Left colon (tissue), 2 donors: ENCODE measurements around the gene VIL1. TPM values are rescaled to one million over a fixed set of nuclear protein-coding genes. Genes with fewer than 3 reads are reported as not detected.
A peak's percentile ranks its signal among the peaks of the same experiment; 100 is the strongest.

ENCODE experiments used
- ATAC-seq: fragments of 200-7000 bp; cut with Tn5 transposase; one replicate; pipeline ENCODE4 v1.9.1; 2020; ENCODE audit warnings: mild to moderate bottlenecking, moderate library complexity
- DNase-seq, 2 donors: peaks; one replicate each; pipeline ENCODE4 v3.0.0-alpha.2; 2020
- intact Hi-C, 2 donors: fragments of 100-400 bp; cut with DNase I in 1 of 2; cut with micrococcal nuclease in 1 of 2; formaldehyde crosslinking; loops; one replicate each; pipeline versions ENCODE4 v1.11.2 to v1.14.0; 2022; cut with DNase I, micrococcal nuclease
- total RNA-seq, 2 donors: library from RNA; stranded (reverse); fragmentation: NEBNext Ultra II Directional; extraction: Animal tissue kit (Norgen Biotek cat#: 25700); gene quantifications; one replicate each; pipeline ENCODE4 v1.2.1, GENCODE V29; 2021
- donor health status: DM: no; HTN: no; CAD: no.
- donor health status: DM: yes; HTN: yes; CAD: no.

Gene VIL1
- total RNA-seq, 2 donors from 2014 or later, result 441 to 488 TPM

DNA sequence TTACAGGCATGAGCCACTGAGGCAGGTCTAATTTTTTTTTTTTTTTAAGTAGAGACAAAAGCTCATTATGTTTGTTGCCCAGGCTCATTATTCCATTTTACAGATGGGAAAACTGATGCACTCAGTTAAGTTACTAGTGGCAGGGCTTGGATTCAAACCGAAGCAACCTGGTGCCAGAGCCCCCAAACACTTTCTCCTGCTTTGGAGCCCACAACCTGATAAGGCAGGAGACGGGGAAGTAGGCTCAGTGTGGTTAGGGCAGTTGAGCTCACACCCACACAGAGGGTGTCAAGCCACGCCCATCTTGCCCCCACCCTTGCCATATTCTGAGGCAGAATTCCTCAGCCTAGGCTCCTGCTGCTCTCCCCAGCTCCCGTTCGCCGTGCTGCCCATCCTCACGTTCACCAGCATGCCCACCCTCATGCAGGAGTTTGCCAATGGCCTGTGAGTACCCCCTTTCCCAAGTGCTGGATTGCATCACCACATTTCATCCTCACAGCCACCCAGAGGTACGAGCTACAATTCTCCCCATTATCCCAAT is 25.1 kb upstream of the VIL1 start:
- no peak for ATAC-seq
- peak in 1 of 2 donors; percentile 68 for DNase-seq
- intact Hi-C loops, result no loop called here

DNA sequence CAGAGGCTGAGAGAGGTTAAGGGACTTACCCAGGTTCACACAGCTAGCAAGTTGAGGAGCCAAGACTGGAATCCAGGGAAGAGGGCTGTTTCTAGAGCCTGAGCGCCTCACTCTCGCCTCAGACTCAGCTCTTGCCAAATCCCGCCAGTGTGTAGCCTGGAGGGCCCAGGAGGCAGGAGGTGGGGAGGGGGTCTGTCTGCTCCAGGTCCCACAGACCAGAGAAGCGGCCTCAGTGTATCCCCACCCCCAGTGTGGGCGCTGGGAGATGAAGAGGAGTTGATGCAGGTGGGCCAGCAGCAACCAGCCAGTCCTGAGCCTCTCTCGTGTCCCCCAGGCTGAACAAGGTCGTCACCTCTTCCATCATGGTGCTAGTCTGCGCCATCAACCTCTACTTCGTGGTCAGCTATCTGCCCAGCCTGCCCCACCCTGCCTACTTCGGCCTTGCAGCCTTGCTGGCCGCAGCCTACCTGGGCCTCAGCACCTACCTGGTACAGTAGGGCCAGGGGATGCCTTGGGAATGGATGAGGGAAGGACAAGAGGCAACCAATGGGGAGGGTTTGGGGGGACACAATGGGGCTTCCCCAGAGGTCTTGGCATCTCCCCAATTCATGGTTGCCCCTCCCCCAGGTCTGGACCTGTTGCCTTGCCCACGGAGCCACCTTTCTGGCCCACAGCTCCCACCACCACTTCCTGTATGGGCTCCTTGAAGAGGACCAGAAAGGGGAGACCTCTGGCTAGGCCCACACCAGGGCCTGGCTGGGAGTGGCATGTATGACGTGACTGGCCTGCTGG is 24.4 kb upstream of the VIL1 start:
- intact Hi-C loops, result loop anchor here in 1 of 2 donors (5.0 kb wide), 1 partner anchor 92 kb away; no protein-coding TSS in a partner anchor
- ATAC-seq (no peak), DNase-seq (peak; percentile 32 to 49)

DNA sequence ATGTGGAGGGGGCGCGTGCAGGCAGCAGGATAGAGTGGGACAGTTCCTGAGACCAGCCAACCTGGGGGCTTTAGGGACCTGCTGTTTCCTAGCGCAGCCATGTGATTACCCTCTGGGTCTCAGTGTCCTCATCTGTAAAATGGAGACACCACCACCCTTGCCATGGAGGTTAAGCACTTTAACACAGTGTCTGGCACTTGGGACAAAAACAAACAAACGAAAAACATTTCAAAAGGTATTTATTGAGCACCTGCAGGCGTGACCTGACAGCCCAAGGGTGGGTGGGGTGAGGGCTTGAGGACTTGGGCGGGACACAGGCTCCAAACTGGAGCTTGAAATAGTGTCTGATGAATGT is 23.9 kb upstream of the VIL1 start:
- DNase-seq, result no peak
- intact Hi-C loops, result loop anchor here in 1 of 2 donors (5.0 kb wide), 1 partner anchor 93 kb away; no protein-coding TSS in a partner anchor
- no peak for ATAC-seq

DNA sequence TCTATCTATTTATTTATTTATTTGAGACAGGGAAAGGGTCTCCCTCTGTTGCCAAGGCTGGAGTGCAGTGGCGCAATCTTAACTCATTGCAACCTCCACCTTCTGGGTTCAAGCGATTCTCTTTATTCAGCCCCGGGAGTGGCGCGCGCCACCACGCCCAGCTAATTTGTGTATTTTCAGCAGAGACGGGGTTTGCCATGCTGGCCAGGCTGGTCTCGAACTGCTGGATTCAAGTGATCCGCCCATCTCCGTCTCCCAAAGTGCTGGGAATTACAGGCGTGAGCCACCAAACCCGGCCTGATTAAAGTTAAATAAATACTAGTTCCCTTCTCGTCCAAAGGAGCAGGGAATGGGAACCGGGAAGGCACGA is 23.5 kb upstream of the VIL1 start:
- peak; percentile 61 to 68 for DNase-seq
- no peak for ATAC-seq
- intact Hi-C loops, result loop anchor here in 1 of 2 donors (5.0 kb wide), 1 partner anchor 93 kb away; no protein-coding TSS in a partner anchor

GRCh38 chr2:218395826-218396687 is 22.9 kb upstream of the VIL1 start:
- DNase-seq (peak; percentile 93 to 95), ATAC-seq (peak; percentile 55)
- intact Hi-C loops, result loop anchor here in 1 of 2 donors (5.0 kb wide), 1 partner anchor 94 kb away; no protein-coding TSS in a partner anchor

DNA sequence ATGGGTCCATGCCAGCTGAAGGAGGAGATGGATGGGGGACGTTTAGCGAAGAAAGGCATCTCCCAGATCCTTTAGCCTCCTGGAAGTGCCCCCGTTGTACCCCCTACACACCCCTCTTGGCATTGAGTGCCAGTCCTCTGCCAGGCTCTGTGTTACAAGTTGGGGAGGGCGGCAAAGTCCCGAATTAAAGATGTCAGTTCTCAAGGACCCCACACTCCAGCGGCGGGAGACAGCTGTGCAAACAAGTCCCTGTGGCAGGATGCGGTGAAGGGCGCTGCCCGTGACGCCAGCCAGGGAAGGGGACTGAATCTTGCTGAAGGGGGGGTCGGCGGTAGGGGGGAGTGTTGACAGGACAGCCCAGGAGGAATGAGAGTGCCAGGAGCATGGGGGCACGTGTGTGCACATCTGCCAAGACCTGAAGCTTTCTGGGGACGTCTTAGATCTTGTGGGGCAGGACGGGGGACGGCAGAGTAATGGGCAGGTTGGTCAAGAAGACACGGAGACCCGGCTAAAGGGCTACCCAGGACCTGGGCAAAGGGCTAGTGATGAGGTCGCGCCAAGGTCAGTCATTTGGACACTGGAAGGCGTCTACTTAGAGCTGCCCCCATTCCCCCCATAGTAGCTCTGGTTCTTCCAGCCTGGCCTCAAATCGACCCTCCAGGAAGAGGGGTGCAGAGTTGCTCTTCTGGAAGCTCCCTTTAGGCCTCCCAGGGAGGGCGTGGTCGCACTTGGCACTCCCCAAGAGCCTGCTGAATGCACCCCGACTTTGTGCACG is 22.0 kb upstream of the VIL1 start:
- intact Hi-C loops, result loop anchor here in 1 of 2 donors (5.0 kb wide), 1 partner anchor 95 kb away; no protein-coding TSS in a partner anchor
- ATAC-seq (peak; percentile 14), DNase-seq (peak; percentile 83 to 86)

DNA sequence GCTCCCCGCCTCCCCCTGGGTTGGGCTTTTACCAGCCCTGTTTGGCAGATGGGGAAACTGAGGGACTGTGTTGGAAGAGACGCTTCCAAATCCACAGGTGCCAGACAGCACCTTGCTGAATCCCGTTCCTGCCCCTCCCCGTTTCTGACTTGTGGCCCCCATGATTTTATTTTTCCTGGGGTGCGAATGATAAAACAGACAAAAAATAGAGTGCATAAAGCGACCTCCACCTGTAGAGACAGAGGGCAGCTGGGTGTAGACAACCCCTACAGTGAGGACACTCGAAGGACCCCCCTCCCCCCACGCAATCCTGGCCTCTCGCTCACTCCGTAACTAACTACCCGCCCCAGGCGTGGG is 21.5 kb upstream of the VIL1 start:
- DNase-seq, result peak in 1 of 2 donors; percentile 50

DNA sequence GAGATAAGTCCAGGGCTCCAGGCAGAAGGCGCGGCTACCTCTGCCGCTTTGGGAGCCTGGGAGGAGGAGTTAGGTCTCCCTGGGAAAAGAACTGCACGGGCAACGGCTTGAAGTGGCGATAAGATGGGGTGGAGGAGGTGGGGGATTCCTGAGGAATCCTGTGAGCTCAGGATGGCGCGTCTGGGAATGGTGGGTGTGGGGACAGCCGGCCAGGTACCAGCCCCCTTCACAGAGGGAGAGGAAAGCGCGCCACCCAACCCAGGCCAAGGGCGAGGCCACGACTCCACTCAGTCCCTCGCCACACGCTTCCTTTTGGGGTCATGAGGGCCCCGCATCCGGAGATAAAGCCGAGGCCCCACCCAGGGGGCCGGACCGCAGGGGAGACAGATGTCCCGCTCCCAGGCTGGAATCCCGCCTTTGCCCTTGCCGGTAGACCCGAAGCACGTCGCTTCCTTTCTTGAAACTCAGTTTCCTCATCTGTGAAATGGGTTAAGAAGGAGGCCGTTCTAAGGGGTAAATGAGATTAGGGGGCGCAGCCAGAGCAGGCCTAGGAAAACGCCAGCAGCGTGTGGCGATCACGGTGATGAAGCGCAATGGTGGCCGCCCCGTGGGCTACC is 21.0 kb upstream of the VIL1 start:
- intact Hi-C loops, result loop anchor here in 1 of 2 donors (5.0 kb wide), 1 partner anchor 96 kb away; no protein-coding TSS in a partner anchor
- peak; percentile 81 to 82 for DNase-seq
- peak; percentile 31 for ATAC-seq

More for the DNA sequence above, 21.5 kb upstream of the VIL1 start:
- ATAC-seq, result no peak
- intact Hi-C loops, result loop anchor here in 1 of 2 donors (5.0 kb wide), 1 partner anchor 95 kb away; no protein-coding TSS in a partner anchor

GRCh38 chr2:218398437-218399390 is 20.2 kb upstream of the VIL1 start:
- intact Hi-C loops, result loop anchor here in 1 of 2 donors (5.0 kb wide), 1 partner anchor 96 kb away; no protein-coding TSS in a partner anchor
- ATAC-seq, result peak; percentile 46
- DNase-seq, result peak; percentile 83 to 85

- intact Hi-C loops, result loop anchor here in 1 of 2 donors (5.0 kb wide), 1 partner anchor 97 kb away; no protein-coding TSS in a partner anchor
- peak; percentile 51 for ATAC-seq
These were observed 19.3 kb upstream of the VIL1 start, which contains the start of gene CTDSP1 for GRCh38 chr2:218399391-218400166. Gene CTDSP1 (plus strand): TSS chr2:218399868. CDS start chr2:218400091, 223 bp downstream.

DNA sequence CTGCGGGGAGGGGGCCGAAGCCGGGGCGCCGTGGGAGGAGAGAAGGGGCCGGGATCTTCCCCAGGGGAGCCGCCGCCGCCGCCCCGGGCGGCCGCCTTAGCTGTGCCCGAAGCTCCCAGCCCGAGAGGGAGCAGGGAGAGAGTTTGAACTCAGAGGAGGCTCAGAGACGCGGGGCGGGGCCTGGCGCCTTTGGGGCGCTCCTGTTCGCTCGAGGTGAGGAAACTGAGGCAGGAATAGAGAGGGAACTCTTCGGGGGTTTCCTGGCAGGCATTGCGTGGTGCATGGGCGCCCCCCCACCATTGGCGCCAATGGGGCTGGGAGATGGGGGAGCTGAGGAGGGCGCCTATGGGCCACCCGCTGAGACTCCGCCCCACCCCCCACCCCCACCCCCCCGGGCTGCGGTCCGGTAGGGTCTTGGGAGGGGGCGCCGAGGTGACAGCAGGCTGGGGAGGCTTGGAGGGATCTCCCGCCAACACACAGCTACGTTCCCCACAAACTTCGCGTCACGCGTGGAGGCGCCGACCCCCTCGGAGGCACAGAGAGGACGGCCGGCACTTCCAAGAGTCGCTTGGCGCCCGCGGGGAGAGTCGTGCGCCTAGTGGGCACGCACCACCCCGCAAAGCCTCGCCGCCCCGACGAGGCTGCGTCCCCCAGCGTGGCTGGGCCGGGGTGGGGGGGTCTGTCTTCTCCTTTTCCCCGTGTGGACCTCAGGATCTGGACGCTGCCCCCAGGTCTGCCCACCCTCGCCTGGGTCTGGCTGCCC is 18.6 kb upstream of the VIL1 start:
- DNase-seq (peak; percentile 53 to 69), ATAC-seq (peak; percentile 4)
- intact Hi-C loops, result no loop called here

More at GRCh38 chr2:218399391-218400166, 19.3 kb upstream of the VIL1 start, which contains the start of gene CTDSP1:
- DNase-seq, result peak; percentile 97 to 98

DNA sequence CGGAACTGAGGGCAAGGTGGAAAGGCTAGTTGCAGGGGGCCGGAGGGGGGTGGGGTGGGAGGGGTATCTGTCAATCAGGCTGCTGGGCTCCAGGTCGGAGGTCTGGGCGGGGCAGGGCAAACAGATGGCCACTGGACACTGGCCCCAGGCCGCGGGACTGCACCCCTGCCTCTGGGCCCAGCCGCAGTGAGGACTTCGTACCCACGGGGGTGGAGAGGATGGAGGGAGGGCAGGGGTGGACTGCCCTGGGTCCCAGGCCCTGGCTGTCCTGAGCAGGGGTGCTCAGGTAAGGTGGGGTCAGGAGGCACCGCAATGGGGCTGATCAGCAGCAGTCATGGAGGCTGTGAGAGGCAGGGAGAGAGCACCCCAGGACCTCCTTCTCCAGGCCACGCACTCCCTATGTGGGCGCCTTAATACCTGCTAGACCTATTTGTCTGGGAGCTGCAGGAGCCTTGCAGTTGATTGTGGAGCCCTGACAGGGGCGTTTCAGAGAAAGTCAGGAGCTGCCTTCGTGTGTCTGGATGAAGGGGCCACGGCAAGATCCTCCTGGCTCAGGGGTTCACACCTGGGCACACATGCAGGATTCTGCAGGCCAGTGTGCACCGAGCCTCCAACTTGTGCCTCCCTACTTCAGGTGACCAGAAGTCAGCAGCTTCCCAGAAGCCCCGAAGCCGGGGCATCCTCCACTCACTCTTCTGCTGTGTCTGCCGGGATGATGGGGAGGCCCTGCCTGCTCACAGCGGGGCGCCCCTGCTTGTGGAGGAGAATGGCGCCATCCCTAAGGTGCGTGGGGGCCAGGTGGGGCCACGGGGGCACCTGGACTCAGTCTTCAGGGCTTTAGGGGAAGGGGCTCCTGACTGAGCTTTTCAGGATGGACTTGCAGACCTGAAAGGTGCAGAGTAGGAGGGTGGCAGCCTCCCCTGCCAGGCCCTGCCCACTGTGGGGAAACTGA is 17.7 kb upstream of the VIL1 start:
- ATAC-seq (peak; percentile 19), DNase-seq (peak; percentile 71 to 75)
- intact Hi-C loops, result no loop called here

GRCh38 chr2:218401890-218402289 is 17.0 kb upstream of the VIL1 start:
- DNase-seq, result no peak
- intact Hi-C loops, result no loop called here
- no peak for ATAC-seq

DNA sequence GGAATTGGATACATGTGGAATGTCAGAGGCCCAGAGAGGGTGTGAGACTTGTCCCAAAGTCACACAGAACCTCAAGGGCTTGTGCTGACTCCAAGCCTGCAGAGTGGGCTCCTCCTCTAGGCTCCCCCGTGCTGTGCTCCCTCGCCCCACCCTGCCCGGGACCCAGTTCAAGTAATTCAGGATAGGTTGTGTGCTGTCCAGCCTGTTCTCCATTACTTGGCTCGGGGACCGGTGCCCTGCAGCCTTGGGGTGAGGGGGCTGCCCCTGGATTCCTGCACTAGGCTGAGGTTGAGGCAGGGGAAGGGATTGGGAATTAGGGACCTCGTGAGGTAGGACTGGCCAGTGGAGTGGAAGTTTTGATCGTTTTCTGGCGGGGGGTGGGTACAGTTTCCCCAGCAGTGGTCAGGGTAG is 16.4 kb upstream of the VIL1 start:
- DNase-seq, result no peak
- intact Hi-C loops, result no loop called here
- no peak for ATAC-seq
